HepG2 (cell line): ENCODE data around the gene SH3PXD2A. TPM values are rescaled to one million over a fixed set of nuclear protein-coding genes. Genes with fewer than 3 reads are reported as not detected.
A peak's percentile ranks its signal among the peaks of the same experiment; 100 is the strongest.

Experiments
- ATAC-seq: fragments of 200-7000 bp; cut with Tn5 transposase; 3 replicates; pipeline ENCODE4 v1.9.1; 2020; ENCODE audit warnings: mild to moderate bottlenecking, moderate library complexity
- BruUV-seq: library from RNA; stranded (reverse); fragments of 400-500 nt; replicated peaks from 2 replicates; lab custom pipeline; 2021; lab: Mats Ljungman, UMichigan
- CTCF ChIA-PET: fragments of 300-600 bp; formaldehyde crosslinking; extraction: SDS; loops from one replicate; lab custom pipeline; 2021; ENCODE audit warnings: low total read pairs, inconsistent platforms, low intra/inter-chr PET ratio; lab: Yijun Ruan, JAX
- POLR2A ChIA-PET: fragments of 350-600 bp; sonication (Branson Sonifier 250); formaldehyde crosslinking; loops from one replicate; lab custom pipeline; 2020; ENCODE audit warnings: antibody characterized with exemption, inconsistent platforms; lab: Yijun Ruan, JAX
- DNase-seq: peaks from one replicate; pipeline ENCODE4 v3.0.0-alpha.2; 2015; ENCODE audit warnings: low spot score
- FAIRE-seq: peaks from 3 replicates; lab custom pipeline; 2011; peaks lifted over from hg19 to GRCh38; lab: Jason Lieb, UNC
- H2AFZ ChIP-seq: one replicate; pipeline ENCODE4 v1.6.1; 2011; ENCODE audit warnings: low read length, inconsistent platforms
- H3K27ac ChIP-seq: fragments of 300-600 bp; 3 replicates; pipeline ENCODE4 v1.8.0; 2011; ENCODE audit warnings: mixed run types, mild to moderate bottlenecking, mixed read lengths, low read length, inconsistent platforms; ENCODE audit not compliant: insufficient read depth; ENCODE audit errors: extremely low read length
- H3K27me3 ChIP-seq, 2 experiments: fragments of 200-600 bp in 1 of 2; 2 replicates in 1 of 2; 3 replicates in 1 of 2; pipeline versions ENCODE4 v1.6.0 to v1.8.0; 2011; ENCODE audit warnings: low read length in 2 of 2, mild to moderate bottlenecking in 2 of 2, moderate library complexity in 2 of 2, inconsistent platforms in 1 of 2; ENCODE audit not compliant: insufficient read depth in 2 of 2, control insufficient read depth in 1 of 2
- H3K36me3 ChIP-seq, 2 experiments: fragments of 200-600 bp in 1 of 2; replicated peaks in 1 of 2; 2 replicates in 1 of 2; 3 replicates in 1 of 2; pipeline versions ENCODE4 v1.5.1 to v1.8.0; 2011; ENCODE audit warnings: low read length in 2 of 2, inconsistent platforms in 1 of 2; ENCODE audit not compliant: insufficient read depth in 2 of 2, control insufficient read depth in 1 of 2
- H3K4me1 ChIP-seq: 2 replicates; pipeline ENCODE4 v1.5.1; 2012; ENCODE audit warnings: low read length, inconsistent platforms; ENCODE audit not compliant: insufficient read depth
- H3K4me2 ChIP-seq: 2 replicates; pipeline ENCODE4 v1.6.0; 2011; ENCODE audit warnings: low read depth, low read length, inconsistent platforms
- H3K4me3 ChIP-seq, 3 experiments: fragments of 200-600 bp in 1 of 3; sonication (generic), shearing (Covaris generic) in 1 of 3; replicated peaks in 1 of 3; 2 replicates each; pipeline ENCODE4 v1.5.1; 2011 to 2016; ENCODE audit warnings: low read length in 3 of 3, inconsistent platforms in 2 of 3, low read depth in 2 of 3, mild to moderate bottlenecking in 2 of 3, control low read depth in 1 of 3, mixed read lengths in 1 of 3; ENCODE audit not compliant: insufficient read depth in 1 of 3
- H3K79me2 ChIP-seq: one replicate; pipeline ENCODE4 v1.6.1; 2011; ENCODE audit warnings: low read length, inconsistent platforms; ENCODE audit not compliant: insufficient read depth
- H3K9ac ChIP-seq: 2 replicates; pipeline ENCODE4 v1.6.0; 2011; ENCODE audit warnings: mild to moderate bottlenecking, low read depth, low read length, inconsistent platforms; ENCODE audit not compliant: insufficient read depth
- H3K9me3 ChIP-seq: 2 replicates; pipeline ENCODE4 v1.5.1; 2012; ENCODE audit warnings: mild to moderate bottlenecking, low read length
- H4K20me1 ChIP-seq: 2 replicates; pipeline ENCODE4 v1.6.0; 2011; ENCODE audit warnings: inconsistent platforms, mild to moderate bottlenecking, low read length, moderate library complexity; ENCODE audit not compliant: insufficient read depth
- ATF6 ChIP-seq: sonication (generic); formaldehyde crosslinking; conservative IDR thresholded peaks from 2 replicates; pipeline ENCODE4 v1.4.0; 2020; ENCODE audit warnings: missing genetic modification reagents
- CEBPB ChIP-seq: IDR thresholded peaks from 2 replicates; pipeline ENCODE4 v1.6.1; 2011; ENCODE audit warnings: low read depth, low read length, improper control_type of control experiment, borderline replicate concordance
- DMAP1 ChIP-seq: IDR thresholded peaks from 2 replicates; pipeline ENCODE4 v1.6.1; 2016
- E2F5 ChIP-seq: sonication (generic); formaldehyde crosslinking; conservative IDR thresholded peaks from 2 replicates; pipeline ENCODE4 v1.4.0; 2020; ENCODE audit warnings: missing genetic modification reagents
- HNRNPK ChIP-seq: fragments of 200-400 bp; formaldehyde crosslinking; IDR thresholded peaks from 2 replicates; pipeline ENCODE4 v1.6.1; 2018; ENCODE audit warnings: low read length, low read depth, moderate library complexity, mild to moderate bottlenecking; ENCODE audit not compliant: poor library complexity, severe bottlenecking
- NBN ChIP-seq: fragments of 450-650 bp; conservative IDR thresholded peaks from 2 replicates; pipeline ENCODE4 v1.6.1; 2017
- PAF1 ChIP-seq: IDR thresholded peaks from 2 replicates; pipeline ENCODE4 v1.6.1; 2016; ENCODE audit warnings: missing genetic modification reagents, missing compliant biosample characterization
- RELA ChIP-seq: sonication (generic); formaldehyde crosslinking; IDR thresholded peaks from 2 replicates; pipeline ENCODE4 v1.4.0; 2020; ENCODE audit warnings: missing genetic modification reagents
- SP140L ChIP-seq: sonication (generic); formaldehyde crosslinking; IDR thresholded peaks from 2 replicates; pipeline ENCODE4 v1.4.0; 2020; ENCODE audit warnings: missing genetic modification reagents, borderline replicate concordance
- STAG1 ChIP-seq: sonication (generic); formaldehyde crosslinking; IDR thresholded peaks from 2 replicates; pipeline ENCODE4 v1.4.0; 2020; ENCODE audit warnings: missing genetic modification reagents
- YEATS4 ChIP-seq: sonication (generic); formaldehyde crosslinking; IDR thresholded peaks from 2 replicates; pipeline ENCODE4 v1.4.0; 2020; ENCODE audit warnings: missing genetic modification reagents, borderline replicate concordance
- ZNF121 ChIP-seq: sonication (generic); formaldehyde crosslinking; IDR thresholded peaks from 2 replicates; pipeline ENCODE4 v1.5.0; 2020; ENCODE audit warnings: mild to moderate bottlenecking, missing genetic modification reagents
- ZNF33A ChIP-seq: sonication (generic); formaldehyde crosslinking; IDR thresholded peaks from 2 replicates; pipeline ENCODE4 v1.5.1; 2020; ENCODE audit warnings: missing genetic modification reagents, mild to moderate bottlenecking, moderate library complexity, borderline replicate concordance
- ZNF709 ChIP-seq: sonication (generic); formaldehyde crosslinking; IDR thresholded peaks from 2 replicates; pipeline ENCODE4 v1.5.0; 2020; ENCODE audit warnings: mild to moderate bottlenecking, missing genetic modification reagents
- WGBS: methylation state at CpG from one replicate; pipeline ENCODE4 v1.1.6; 2017; ENCODE audit warnings: low lambda C conversion rate; 5-methylcytosine and 5-hydroxymethylcytosine counted together
- in situ Hi-C: cut with HindIII; loops from 2 replicates; pipeline ENCODE4 v1.10.0; 2017; ENCODE audit warnings: low pct_unique_long_range_greater_than_20kb; ENCODE audit not compliant: extremely low pct_ligation_motif_present
- intact Hi-C: fragments of 100-400 bp; cut with micrococcal nuclease; formaldehyde crosslinking; loops from one replicate; pipeline ENCODE4 v1.10.0; 2022; ENCODE audit not compliant: unreplicated experiment
- polyA plus RNA-seq, 8 experiments: library from polyadenylated mRNA; depleted of rRNA in 3 of 8; stranded (reverse) in 7 of 8; unstranded in 1 of 8; fragments of >200 nt; fragmentation: Illumina TruSeq in 4 of 8; extraction: Trizol in 4 of 8; gene quantifications; 2 replicates each; pipeline versions ENCODE4 v1.2.1 to v1.2.3, GENCODE V29; 2011 to 2016; ENCODE audit warnings: low read depth in 4 of 8, missing spikeins in 1 of 8, mixed read lengths in 1 of 8; ENCODE audit not compliant: insufficient read depth in 1 of 8
- total RNA-seq, 5 experiments: library from RNA; depleted of rRNA; stranded (reverse); fragments of >200 nt; fragmentation: Illumina TruSeq; extraction: Trizol; gene quantifications; 2 replicates each; pipeline ENCODE4 v1.2.3, GENCODE V29; 2016; ENCODE audit warnings: low read depth in 1 of 5

SH3PXD2A gene
- total and polyA plus RNA-seq, 2 of the 13 experiments (the other 11 are each of a cell fraction or from before 2014, with no cell fraction given), result 11.1 to 11.3 TPM

- no peak for ATAC-seq
- Histone ChIP-seq H3K9me3 (no peaks in the 10 kb centered on the region), H3K36me3 (peaks cover 32 to 56% of the 10 kb centered on the region in 2 experiments), H3K27me3 (no peaks in the 10 kb centered on the region), H2AFZ (no peak overlapping the region)
- POLR2A ChIA-PET, result interaction anchor here (2.1 to 5.5 kb wide), 2 partner anchors 18 to 58 kb away, joined by 12 to 107 read pairs; partner anchors contain the start of gene SH3PXD2A
- no TSS peak for BruUV-seq
- no peak for TF ChIP-seq NBN
- TF ChIP-seq STAG1 (CRISPR knock-in tag), result no peak
- TF ChIP-seq CEBPB, result no peak
- 0 out of 2 replicates have a peak, but pooled peaks have one; percentile 9 for TF ChIP-seq ZNF121 (CRISPR knock-in tag)
- TF ChIP-seq, all 625 proteins: peak for 1
- no peak for DNase-seq
- H3K4me3 ChIP-seq, result no peak overlapping the region
- peaks cover 99% of the 10 kb centered on the region for H3K4me1 ChIP-seq
- H4K20me1 ChIP-seq, result no peaks in the 10 kb centered on the region
- peak overlapping the region; percentile 94 for H3K27ac ChIP-seq
- H3K9ac ChIP-seq, result no peak overlapping the region
- peaks cover 27% of the 10 kb centered on the region for H3K79me2 ChIP-seq
- in situ Hi-C loops (no loop called here), intact Hi-C loops (loop anchor here (2.0 kb wide), 1 partner anchor 37 kb away; no protein-coding TSS in a partner anchor)
- H3K4me2 ChIP-seq, result no peak overlapping the region
- CTCF ChIA-PET, result no interaction called here
- no peak for FAIRE-seq
- 95% methylated on average over 4 of the region's 4 CpGs for WGBS
Observed at GRCh38 chr10:103795634-103796270, 59.6 kb downstream of the SH3PXD2A start.

GRCh38 chr10:103794996-103795395, 60.4 kb downstream of the SH3PXD2A start:
- FAIRE-seq (no peak), ATAC-seq (no peak), DNase-seq (no peak)
- Histone ChIP-seq H3K4me1 (peaks cover 98% of the 10 kb centered on the region), H3K27me3 (no peaks in the 10 kb centered on the region), H3K9me3 (no peaks in the 10 kb centered on the region), H3K4me3 (peak overlapping the region in 1 of 3 experiments; percentile 4; a peak in 1 of 6 replicates), H3K4me2 (peak overlapping the region; percentile 58), H3K9ac (peak overlapping the region; percentile 60), H3K36me3 (peaks cover 28 to 53% of the 10 kb centered on the region in 2 experiments), H2AFZ (no peak overlapping the region), H3K27ac (peak overlapping the region; percentile 94), H4K20me1 (no peaks in the 10 kb centered on the region), H3K79me2 (peaks cover 27% of the 10 kb centered on the region)
- CTCF ChIA-PET, result no interaction called here
- intact Hi-C loops (loop anchor here (1.0 to 5.0 kb wide), 4 partner anchors 14 to 78 kb away; no protein-coding TSS in a partner anchor), in situ Hi-C loops (loop anchor here (5.0 kb wide), 2 partner anchors 62 to 78 kb away; partner anchors contain the start of gene SH3PXD2A)
- no TSS peak for BruUV-seq
- WGBS, result 93% methylated on average over 7 of the region's 7 CpGs
- TF ChIP-seq DMAP1 (CRISPR knock-in tag), result no peak
- TF ChIP-seq PAF1, result no peak
- TF ChIP-seq E2F5 (CRISPR knock-in tag), result no peak
- no peak for TF ChIP-seq ZNF33A (CRISPR knock-in tag)
- TF ChIP-seq YEATS4 (CRISPR knock-in tag), result no peak
- TF ChIP-seq HNRNPK, result no peak
- TF ChIP-seq RELA, result no peak
- no peak for TF ChIP-seq ZNF709 (CRISPR knock-in tag)
- TF ChIP-seq SP140L (CRISPR knock-in tag), result no peak
- TF ChIP-seq ATF6 (CRISPR knock-in tag), result no peak
- POLR2A ChIA-PET, result interaction anchor here (0.7 to 5.5 kb wide), 19 partner anchors 8 to 136 kb away, joined by 3 to 107 read pairs (median 7); partner anchors contain the start of gene SH3PXD2A
